ENCODE measurements around the gene BCLAF3.

BCLAF3 gene

DNA sequence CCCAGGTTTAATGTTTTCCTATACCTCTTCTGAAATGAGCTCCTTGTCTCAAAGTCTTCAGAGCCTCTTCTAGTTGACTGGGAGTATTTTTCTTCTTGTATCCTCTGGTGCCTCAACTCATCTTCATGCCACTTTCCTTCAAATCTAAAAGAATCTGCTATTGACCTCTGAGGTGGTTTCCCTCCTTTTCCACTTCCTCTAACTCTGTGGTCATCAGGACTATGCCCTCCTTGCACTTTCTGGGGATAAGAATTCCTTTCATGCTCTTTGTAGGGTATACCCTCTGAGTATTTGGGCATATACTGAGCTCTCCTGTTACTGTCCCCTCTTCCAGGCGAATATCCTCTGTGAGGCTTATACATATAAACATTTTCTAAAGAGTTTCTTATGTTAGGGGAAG lies 24.8 kb downstream of the BCLAF3 start:
- DNase-seq (ENCODE audit: low spot score), result no peak

GRCh38 chrX:19964017-19964710 lies 26.7 kb downstream of the BCLAF3 start:
- no peak for DNase-seq (ENCODE audit: low spot score)

- DNase-seq (ENCODE audit: low spot score), result no peak
Observed at GRCh38 chrX:19960913-19961312, 29.9 kb downstream of the BCLAF3 start.

GRCh38 chrX:19958552-19959486 lies 32.0 kb downstream of the BCLAF3 start:
- DNase-seq (ENCODE audit: low spot score), result no peak

GRCh38 chrX:19956923-19957322 lies 33.9 kb downstream of the BCLAF3 start:
- DNase-seq (ENCODE audit: low spot score), result peak; percentile 9

- no peak for DNase-seq (ENCODE audit: low spot score)
Observed at GRCh38 chrX:19956306-19956705, 34.6 kb downstream of the BCLAF3 start.

DNA sequence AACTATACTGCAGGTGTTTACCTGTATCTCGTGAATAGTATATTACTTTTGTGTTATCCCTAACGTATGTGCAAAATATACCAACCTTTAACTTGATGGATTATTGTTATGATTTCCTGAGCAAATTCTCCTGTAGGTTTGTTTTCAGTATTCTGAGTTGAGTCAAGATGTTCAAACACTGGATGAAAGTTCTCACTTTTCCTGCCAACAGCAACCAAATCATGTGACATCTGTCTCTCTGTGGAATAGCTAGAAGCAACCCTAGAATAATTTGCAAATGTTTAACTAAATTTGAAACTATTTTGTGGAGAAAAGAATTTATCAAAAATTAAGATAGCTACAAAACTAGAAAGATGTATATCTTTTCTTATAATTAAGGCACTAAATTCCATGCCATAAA lies 35.6 kb downstream of the BCLAF3 start:
- no peak for DNase-seq (ENCODE audit: low spot score)

GRCh38 chrX:19954335-19955096 lies 36.3 kb downstream of the BCLAF3 start:
- DNase-seq (ENCODE audit: low spot score), result no peak

DNA sequence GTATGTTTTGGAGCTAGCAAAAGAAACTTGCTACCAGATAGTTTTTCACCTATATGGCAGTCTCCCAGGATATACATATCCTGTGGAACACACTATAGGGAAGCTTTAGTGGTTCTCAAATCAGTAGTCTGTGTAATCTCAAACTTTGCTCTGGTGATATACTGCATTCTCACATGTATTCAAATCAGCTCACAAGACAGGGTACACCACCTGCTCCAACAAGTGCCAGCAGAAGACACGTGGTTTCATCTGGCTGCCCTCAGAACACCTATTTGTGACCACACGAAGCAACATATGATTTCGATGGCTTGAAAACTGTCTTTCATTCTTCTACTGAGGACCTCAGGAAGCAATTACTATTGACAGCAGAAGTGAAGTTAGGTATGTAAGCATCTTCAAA lies 37.7 kb downstream of the BCLAF3 start:
- DNase-seq (ENCODE audit: low spot score), result no peak

- no peak for DNase-seq (ENCODE audit: low spot score)
Observed at GRCh38 chrX:19949340-19949739, 41.5 kb downstream of the BCLAF3 start.

- no peak for DNase-seq (ENCODE audit: low spot score)
Observed at GRCh38 chrX:19947612-19948011, 43.2 kb downstream of the BCLAF3 start.
